HepG2 (cell line): ENCODE data around the gene AMZ2. TPM values are rescaled to one million over a fixed set of nuclear protein-coding genes. Genes with fewer than 3 reads are reported as not detected.

Source experiments
- ATAC-seq: fragments of 200-7000 bp; cut with Tn5 transposase; 3 replicates; pipeline ENCODE4 v1.9.1; 2020; ENCODE audit warnings: mild to moderate bottlenecking, moderate library complexity
- BruUV-seq: library from RNA; stranded (reverse); fragments of 400-500 nt; replicated peaks from 2 replicates; lab custom pipeline; 2021; lab: Mats Ljungman, UMichigan
- CTCF ChIA-PET: fragments of 300-600 bp; formaldehyde crosslinking; extraction: SDS; loops from one replicate; lab custom pipeline; 2021; ENCODE audit warnings: low total read pairs, inconsistent platforms, low intra/inter-chr PET ratio; lab: Yijun Ruan, JAX
- POLR2A ChIA-PET: fragments of 350-600 bp; sonication (Branson Sonifier 250); formaldehyde crosslinking; loops from one replicate; lab custom pipeline; 2020; ENCODE audit warnings: antibody characterized with exemption, inconsistent platforms; lab: Yijun Ruan, JAX
- DNase-seq: peaks from one replicate; pipeline ENCODE4 v3.0.0-alpha.2; 2015; ENCODE audit warnings: low spot score
- FAIRE-seq: peaks from 3 replicates; lab custom pipeline; 2011; peaks lifted over from hg19 to GRCh38; lab: Jason Lieb, UNC
- H2AFZ ChIP-seq: one replicate; pipeline ENCODE4 v1.6.1; 2011; ENCODE audit warnings: low read length, inconsistent platforms
- H3K27ac ChIP-seq: fragments of 300-600 bp; 3 replicates; pipeline ENCODE4 v1.8.0; 2011; ENCODE audit warnings: mixed run types, mild to moderate bottlenecking, mixed read lengths, low read length, inconsistent platforms; ENCODE audit not compliant: insufficient read depth; ENCODE audit errors: extremely low read length
- H3K27me3 ChIP-seq, 2 experiments: fragments of 200-600 bp in 1 of 2; 2 replicates in 1 of 2; 3 replicates in 1 of 2; pipeline versions ENCODE4 v1.6.0 to v1.8.0; 2011; ENCODE audit warnings: low read length in 2 of 2, mild to moderate bottlenecking in 2 of 2, moderate library complexity in 2 of 2, inconsistent platforms in 1 of 2; ENCODE audit not compliant: insufficient read depth in 2 of 2, control insufficient read depth in 1 of 2
- H3K36me3 ChIP-seq, 2 experiments: fragments of 200-600 bp in 1 of 2; replicated peaks in 1 of 2; 2 replicates in 1 of 2; 3 replicates in 1 of 2; pipeline versions ENCODE4 v1.5.1 to v1.8.0; 2011; ENCODE audit warnings: low read length in 2 of 2, inconsistent platforms in 1 of 2; ENCODE audit not compliant: insufficient read depth in 2 of 2, control insufficient read depth in 1 of 2
- H3K4me1 ChIP-seq: 2 replicates; pipeline ENCODE4 v1.5.1; 2012; ENCODE audit warnings: low read length, inconsistent platforms; ENCODE audit not compliant: insufficient read depth
- H3K4me2 ChIP-seq: 2 replicates; pipeline ENCODE4 v1.6.0; 2011; ENCODE audit warnings: low read depth, low read length, inconsistent platforms
- H3K4me3 ChIP-seq, 3 experiments: fragments of 200-600 bp in 1 of 3; sonication (generic), shearing (Covaris generic) in 1 of 3; replicated peaks in 1 of 3; 2 replicates each; pipeline ENCODE4 v1.5.1; 2011 to 2016; ENCODE audit warnings: low read length in 3 of 3, inconsistent platforms in 2 of 3, low read depth in 2 of 3, mild to moderate bottlenecking in 2 of 3, control low read depth in 1 of 3, mixed read lengths in 1 of 3; ENCODE audit not compliant: insufficient read depth in 1 of 3
- H3K79me2 ChIP-seq: one replicate; pipeline ENCODE4 v1.6.1; 2011; ENCODE audit warnings: low read length, inconsistent platforms; ENCODE audit not compliant: insufficient read depth
- H3K9ac ChIP-seq: 2 replicates; pipeline ENCODE4 v1.6.0; 2011; ENCODE audit warnings: mild to moderate bottlenecking, low read depth, low read length, inconsistent platforms; ENCODE audit not compliant: insufficient read depth
- H3K9me3 ChIP-seq: 2 replicates; pipeline ENCODE4 v1.5.1; 2012; ENCODE audit warnings: mild to moderate bottlenecking, low read length
- H4K20me1 ChIP-seq: 2 replicates; pipeline ENCODE4 v1.6.0; 2011; ENCODE audit warnings: inconsistent platforms, mild to moderate bottlenecking, low read length, moderate library complexity; ENCODE audit not compliant: insufficient read depth
- AGO1 ChIP-seq: fragments of 200-400 bp; formaldehyde crosslinking; IDR thresholded peaks from 2 replicates; pipeline ENCODE4 v1.6.1; 2017; ENCODE audit warnings: mild to moderate bottlenecking, low read depth, low read length, moderate library complexity; ENCODE audit not compliant: poor library complexity, severe bottlenecking
- PHB2 ChIP-seq: fragments of 450-650 bp; IDR thresholded peaks from 2 replicates; pipeline ENCODE4 v1.6.1; 2018; ENCODE audit not compliant: partially characterized antibody
- SKIL ChIP-seq: sonication (generic); formaldehyde crosslinking; IDR thresholded peaks from 2 replicates; pipeline ENCODE4 v1.8.0; 2022; ENCODE audit warnings: missing genetic modification reagents, mild to moderate bottlenecking, moderate library complexity, borderline replicate concordance
- TBX2 ChIP-seq: sonication (generic); formaldehyde crosslinking; IDR thresholded peaks from 2 replicates; pipeline ENCODE4 v1.5.0; 2020; ENCODE audit warnings: missing genetic modification reagents, mild to moderate bottlenecking, borderline replicate concordance
- TFAP4 ChIP-seq: sonication (generic); IDR thresholded peaks from 2 replicates; pipeline ENCODE4 v1.6.1; 2016; ENCODE audit warnings: low read depth, borderline replicate concordance
- ZNF383 ChIP-seq: sonication (generic); formaldehyde crosslinking; IDR thresholded peaks from 2 replicates; pipeline ENCODE4 v1.4.0; 2020; ENCODE audit warnings: missing genetic modification reagents, mild to moderate bottlenecking, borderline replicate concordance
- WGBS: methylation state at CpG from one replicate; pipeline ENCODE4 v1.1.6; 2017; ENCODE audit warnings: low lambda C conversion rate; 5-methylcytosine and 5-hydroxymethylcytosine counted together
- in situ Hi-C: cut with HindIII; loops from 2 replicates; pipeline ENCODE4 v1.10.0; 2017; ENCODE audit warnings: low pct_unique_long_range_greater_than_20kb; ENCODE audit not compliant: extremely low pct_ligation_motif_present
- intact Hi-C: fragments of 100-400 bp; cut with micrococcal nuclease; formaldehyde crosslinking; loops from one replicate; pipeline ENCODE4 v1.10.0; 2022; ENCODE audit not compliant: unreplicated experiment
- polyA plus RNA-seq, 8 experiments: library from polyadenylated mRNA; depleted of rRNA in 3 of 8; stranded (reverse) in 7 of 8; unstranded in 1 of 8; fragments of >200 nt; fragmentation: Illumina TruSeq in 4 of 8; extraction: Trizol in 4 of 8; gene quantifications; 2 replicates each; pipeline versions ENCODE4 v1.2.1 to v1.2.3, GENCODE V29; 2011 to 2016; ENCODE audit warnings: low read depth in 4 of 8, missing spikeins in 1 of 8, mixed read lengths in 1 of 8; ENCODE audit not compliant: insufficient read depth in 1 of 8
- total RNA-seq, 5 experiments: library from RNA; depleted of rRNA; stranded (reverse); fragments of >200 nt; fragmentation: Illumina TruSeq; extraction: Trizol; gene quantifications; 2 replicates each; pipeline ENCODE4 v1.2.3, GENCODE V29; 2016; ENCODE audit warnings: low read depth in 1 of 5

AMZ2 gene
- total and polyA plus RNA-seq, 2 of the 13 experiments (the other 11 are each of a cell fraction or from before 2014, with no cell fraction given), result 86.9 to 90.2 TPM

DNA sequence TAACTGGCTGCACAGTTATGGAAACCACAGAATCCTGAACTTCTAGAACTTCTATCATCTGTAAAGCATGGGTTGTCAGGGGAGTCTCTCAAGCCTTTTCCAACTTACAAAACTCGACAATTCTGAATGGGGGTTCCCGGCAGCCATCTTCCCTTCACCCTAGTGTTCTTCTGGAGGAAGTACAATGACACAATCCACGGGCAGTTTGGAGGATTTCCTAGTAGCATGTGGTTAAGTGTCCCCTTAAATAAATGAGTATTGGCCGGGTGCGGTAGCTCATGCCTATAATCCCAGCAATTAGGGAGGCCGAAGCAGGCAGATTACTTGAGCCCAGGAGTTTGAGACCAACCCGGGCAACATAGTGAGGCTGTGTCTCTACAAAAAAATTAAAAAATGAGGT, 41.0 kb downstream of the AMZ2 start (continued):
- no peak for TF ChIP-seq SKIL (CRISPR knock-in tag)

DNA sequence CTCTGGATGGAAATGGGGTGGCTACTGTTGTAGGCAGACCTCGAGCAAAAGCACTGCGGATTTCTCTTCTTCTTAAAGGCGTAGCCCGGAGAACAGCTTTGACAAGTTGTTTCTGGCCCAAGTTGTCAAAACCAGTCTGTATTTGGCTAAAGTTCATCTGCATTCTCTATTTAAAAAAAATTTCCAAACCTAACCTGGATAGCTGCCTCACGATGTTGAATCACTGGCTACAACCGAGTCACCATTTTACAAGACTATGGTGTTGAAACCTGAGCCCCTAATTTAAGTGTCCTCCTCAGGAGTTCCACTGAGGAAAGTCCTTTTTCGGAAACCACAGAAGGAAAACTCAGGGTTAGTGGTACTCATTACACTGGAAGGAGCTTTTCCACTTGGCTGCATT, 41.6 kb downstream of the AMZ2 start:
- Histone ChIP-seq H3K4me3 (peak overlapping the region in 2 of 3 experiments; percentile 74 to 79; a peak in 4 of 6 replicates), H3K79me2 (peaks cover 3% of the 10 kb centered on the region), H3K36me3 (no peaks in the 10 kb centered on the region), H3K4me2 (peak overlapping the region; percentile 89), H3K27ac (no peak overlapping the region), H4K20me1 (no peaks in the 10 kb centered on the region), H3K9me3 (no peaks in the 10 kb centered on the region), H2AFZ (no peak overlapping the region), H3K27me3 (peaks cover 0 to 3% of the 10 kb centered on the region in 2 experiments; a peak in 1 of 5 replicates), H3K9ac (no peak overlapping the region), H3K4me1 (peaks cover 42% of the 10 kb centered on the region)
- in situ Hi-C loops, result loop anchor here (25.0 kb wide), 1 partner anchor 473 kb away; no protein-coding TSS in a partner anchor
- BruUV-seq, result no TSS peak
- 92% methylated on average over 7 of the region's 7 CpGs for WGBS
- no peak for TF ChIP-seq AGO1
- 0 out of 2 replicates have a peak, but pooled peaks have one; percentile 1 for TF ChIP-seq TBX2
- TF ChIP-seq TFAP4, result no peak
- no peak for TF ChIP-seq ZNF383 (CRISPR knock-in tag)
- TF ChIP-seq PHB2, result no peak
- ChIA-PET POLR2A (interaction anchor here (1.0 kb wide), 1 partner anchor 11 kb away, joined by 4 read pairs; no protein-coding TSS in a partner anchor), CTCF (no interaction called here)
- FAIRE-seq (no peak), ATAC-seq (no peak), DNase-seq (no peak)
- intact Hi-C loops, result no loop called here
